Right hindlimb (tissue), 1 donor: ENCODE data around the gene GLI3.

Source experiments
- DNase-seq: peaks from one replicate; pipeline ENCODE4 v3.0.0-alpha.2; 2018

The GLI3 gene

GRCh38 chr7:42074076-42074475 lies 162.9 kb downstream of the GLI3 start:
- DNase-seq, result no peak

GRCh38 chr7:42071372-42072261 lies 165.4 kb downstream of the GLI3 start:
- DNase-seq, result no peak

- no peak for DNase-seq
Observed at GRCh38 chr7:42070068-42070467, 166.9 kb downstream of the GLI3 start.

GRCh38 chr7:42069590-42069989 lies 167.4 kb downstream of the GLI3 start:
- no peak for DNase-seq

GRCh38 chr7:42068554-42069280 lies 168.3 kb downstream of the GLI3 start:
- no peak for DNase-seq

GRCh38 chr7:42065942-42066341 lies 171.1 kb downstream of the GLI3 start:
- DNase-seq, result no peak

- DNase-seq, result no peak
Observed at GRCh38 chr7:42065015-42065414, 172.0 kb downstream of the GLI3 start.

- DNase-seq, result no peak
Observed at GRCh38 chr7:42064534-42064933, 172.5 kb downstream of the GLI3 start.

GRCh38 chr7:42059275-42059674 lies 177.7 kb downstream of the GLI3 start:
- no peak for DNase-seq

- DNase-seq, result no peak
Observed at GRCh38 chr7:42057331-42057730, 179.7 kb downstream of the GLI3 start.

GRCh38 chr7:42055171-42055570 lies 181.8 kb downstream of the GLI3 start:
- no peak for DNase-seq

- DNase-seq, result no peak
Observed at GRCh38 chr7:42053834-42054233, 183.2 kb downstream of the GLI3 start.

- DNase-seq, result no peak
Observed at GRCh38 chr7:42049761-42050160, 187.2 kb downstream of the GLI3 start.

GRCh38 chr7:42046483-42046882 lies 190.5 kb downstream of the GLI3 start:
- no peak for DNase-seq

GRCh38 chr7:42045961-42046360 lies 191.0 kb downstream of the GLI3 start:
- no peak for DNase-seq

- no peak for DNase-seq
Observed at GRCh38 chr7:42039921-42040320, 197.1 kb downstream of the GLI3 start.

GRCh38 chr7:42035210-42035609 lies 201.8 kb downstream of the GLI3 start:
- no peak for DNase-seq

GRCh38 chr7:42033480-42033879 lies 203.5 kb downstream of the GLI3 start:
- DNase-seq, result no peak

GRCh38 chr7:42029405-42029804 lies 207.6 kb downstream of the GLI3 start:
- DNase-seq, result no peak

- DNase-seq, result no peak
Observed at GRCh38 chr7:42027521-42027920, 209.5 kb downstream of the GLI3 start.

- DNase-seq, result no peak
Observed at GRCh38 chr7:42026622-42027197, 210.3 kb downstream of the GLI3 start.

- no peak for DNase-seq
Observed at GRCh38 chr7:42025635-42026375, 211.2 kb downstream of the GLI3 start.

GRCh38 chr7:42024537-42024936 lies 212.5 kb downstream of the GLI3 start:
- no peak for DNase-seq
